Tongue (tissue), 2 donors: ENCODE data around the gene ITPKA. TPM values are rescaled to one million over a fixed set of nuclear protein-coding genes. Genes with fewer than 3 reads are reported as not detected.
A peak's percentile ranks its signal among the peaks of the same experiment; 100 is the strongest.
"Not testable (repeated sequence)": the region's sequence is repeated elsewhere in the genome, so short reads cannot be mapped to it uniquely, and the experiment has no call there.

Source experiments
- DNase-seq: peaks from one replicate; pipeline ENCODE4 v3.0.0-alpha.2; 2015
- total RNA-seq: library from RNA; depleted of rRNA; stranded (reverse); fragments of >200 nt; gene quantifications from one replicate; pipeline ENCODE4 v1.2.3, GENCODE V29; 2014

The ITPKA gene
- 1.2 TPM for total RNA-seq

DNA sequence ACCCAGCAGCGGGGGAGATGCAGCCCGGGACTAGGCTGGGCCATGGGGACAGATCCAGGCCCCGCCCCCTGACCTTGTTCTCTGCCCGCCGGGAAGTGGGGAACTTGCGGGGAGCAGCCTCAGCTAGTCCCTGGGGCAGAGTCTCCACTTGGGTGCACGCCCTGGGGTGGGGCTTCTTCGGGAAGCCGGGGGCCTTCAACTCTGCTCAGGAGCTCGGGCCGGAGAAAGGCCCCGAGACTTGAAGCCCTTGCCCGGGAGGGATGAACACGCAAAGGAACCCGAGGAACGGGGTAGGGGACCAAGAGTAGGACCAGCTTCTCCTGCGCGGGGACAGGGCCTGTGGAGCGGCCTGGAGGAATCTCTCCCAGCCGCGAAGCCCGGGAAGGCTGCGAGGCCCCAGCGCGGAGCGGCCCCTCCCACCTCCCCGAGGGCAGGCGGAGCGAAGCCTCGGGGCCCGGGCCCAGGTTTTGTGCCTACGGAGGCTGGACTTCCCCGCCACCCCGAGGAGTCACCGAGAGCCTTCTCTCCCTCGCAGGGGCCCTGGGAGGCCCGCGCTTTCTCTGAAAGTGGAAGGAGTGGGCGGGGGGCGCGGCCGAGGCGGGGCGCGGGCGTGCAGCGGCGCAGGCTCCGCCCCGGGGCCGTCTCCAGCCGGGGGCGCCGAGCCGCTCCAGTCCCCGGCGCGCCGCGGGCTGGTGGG is at the start of gene ITPKA:
Gene ITPKA, plus strand, starts transcription at position 670 of the 697 bp plus-strand sequence. CDS start 54 bp downstream, outside the sequence.
- DNase-seq = peak; percentile 80

DNA sequence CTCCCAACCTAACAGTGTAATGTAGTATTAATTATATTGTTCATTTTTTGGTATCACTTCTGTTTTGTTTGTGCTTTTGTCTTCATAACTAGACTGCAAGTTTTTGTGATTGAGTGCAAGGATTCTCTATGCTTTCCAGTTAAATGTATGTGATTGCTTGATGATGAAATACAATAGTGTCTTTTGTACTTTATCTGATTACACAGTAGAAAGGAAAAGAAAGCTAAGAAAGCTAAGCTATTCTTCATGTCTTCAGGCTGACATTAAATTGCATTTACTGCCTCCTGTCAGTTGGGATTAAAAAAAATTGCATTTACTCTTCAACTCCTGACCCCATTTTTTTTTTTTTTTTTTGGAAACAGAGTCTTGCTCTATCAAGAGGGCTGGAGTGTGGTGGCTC is 48.3 kb upstream of the ITPKA start:
- no peak for DNase-seq

DNA sequence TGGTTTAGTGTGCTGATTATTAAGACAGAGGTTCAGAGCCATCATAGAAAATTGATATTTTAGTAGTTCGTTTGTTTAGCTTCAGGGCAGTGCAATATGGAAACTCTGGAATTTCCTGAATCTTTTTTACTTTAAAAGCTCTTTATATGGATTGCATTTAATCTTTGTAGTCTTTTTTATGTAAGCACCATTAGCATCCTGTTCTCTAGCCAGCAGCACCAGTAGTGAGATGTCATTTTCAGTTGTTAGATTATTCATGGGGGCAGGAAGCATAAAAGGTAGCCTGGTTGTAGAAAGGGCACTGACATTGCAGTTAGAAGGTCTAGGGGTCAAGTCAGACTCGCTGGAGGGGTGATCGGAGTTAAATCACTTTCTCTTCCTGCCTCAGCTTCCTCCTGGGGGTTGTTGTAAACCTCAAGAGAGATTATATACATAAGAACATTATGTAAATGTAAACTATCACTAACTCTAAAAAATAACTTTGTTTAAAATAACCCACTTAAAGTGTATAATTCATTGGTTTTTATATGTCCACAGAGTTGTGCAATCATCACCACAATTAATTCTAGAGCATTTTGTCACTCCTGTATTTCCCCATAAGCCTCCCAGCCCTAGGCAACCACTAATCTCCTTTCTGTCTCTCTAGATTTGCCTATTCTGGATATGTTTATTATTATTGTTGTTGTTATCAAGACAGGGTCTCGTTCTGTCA is 31.4 kb upstream of the ITPKA start:
- DNase-seq = no peak

DNA sequence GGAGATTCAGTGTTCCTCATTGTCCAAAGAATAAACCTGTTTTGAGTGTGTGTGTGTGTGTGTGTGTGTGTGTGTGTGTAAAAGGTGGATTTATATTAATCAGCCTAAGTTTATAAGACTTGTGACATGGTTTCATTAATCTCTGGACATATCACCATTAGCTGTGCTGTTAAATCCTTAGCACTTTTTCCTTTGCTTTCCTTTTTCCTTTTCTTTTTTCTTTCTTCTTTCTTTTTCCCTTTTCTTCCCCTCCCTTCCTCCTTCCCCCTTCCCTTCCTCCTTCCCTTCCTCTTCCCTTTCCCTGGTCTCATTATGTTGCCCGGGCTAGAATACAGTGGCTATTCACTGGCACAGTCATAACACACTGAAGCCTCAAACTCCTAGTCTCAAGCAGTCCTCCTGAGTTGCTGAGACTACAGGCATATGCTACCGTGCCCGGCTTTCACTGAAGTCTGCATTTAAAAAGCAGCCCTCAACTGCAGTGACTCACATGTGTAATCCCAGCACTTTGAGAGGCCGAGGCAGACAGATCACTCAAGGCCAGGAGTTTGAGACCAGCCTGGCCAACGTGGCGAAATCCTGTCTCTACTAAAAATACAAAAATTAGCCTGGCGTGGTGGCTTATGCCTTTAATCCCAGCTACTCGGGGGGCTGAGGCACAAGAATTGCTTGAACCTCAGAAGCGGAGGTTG is 28.6 kb upstream of the ITPKA start:
- DNase-seq = no peak

DNA sequence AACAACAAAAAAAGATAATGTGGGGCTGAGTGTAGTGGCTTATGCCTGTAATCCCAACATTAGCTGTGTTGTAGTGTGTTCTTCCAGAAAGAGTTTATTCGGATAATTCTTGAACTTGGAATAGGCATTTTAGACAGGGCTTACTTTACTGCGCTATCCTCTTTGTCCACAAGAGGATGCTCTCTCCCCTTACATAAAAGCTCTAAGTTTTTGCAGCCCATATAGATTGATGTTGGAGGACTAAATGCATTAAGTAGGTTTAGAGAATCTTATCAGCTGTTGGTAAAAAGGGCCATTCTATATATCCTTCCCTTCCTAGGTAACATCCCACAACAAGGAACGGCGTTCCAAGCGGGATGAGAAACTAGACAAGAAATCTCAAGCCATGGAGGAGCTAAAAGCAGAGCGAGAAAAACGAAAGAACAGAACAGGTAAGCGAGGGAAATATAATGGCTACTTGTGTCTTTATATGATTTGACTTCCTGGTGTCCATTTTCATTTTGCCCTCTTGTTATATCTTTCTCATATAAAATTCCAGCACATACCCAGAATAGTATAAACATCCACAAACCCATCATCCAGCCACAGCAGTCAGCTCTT is 27.8 kb upstream of the ITPKA start:
- peak; percentile 61 for DNase-seq

DNA sequence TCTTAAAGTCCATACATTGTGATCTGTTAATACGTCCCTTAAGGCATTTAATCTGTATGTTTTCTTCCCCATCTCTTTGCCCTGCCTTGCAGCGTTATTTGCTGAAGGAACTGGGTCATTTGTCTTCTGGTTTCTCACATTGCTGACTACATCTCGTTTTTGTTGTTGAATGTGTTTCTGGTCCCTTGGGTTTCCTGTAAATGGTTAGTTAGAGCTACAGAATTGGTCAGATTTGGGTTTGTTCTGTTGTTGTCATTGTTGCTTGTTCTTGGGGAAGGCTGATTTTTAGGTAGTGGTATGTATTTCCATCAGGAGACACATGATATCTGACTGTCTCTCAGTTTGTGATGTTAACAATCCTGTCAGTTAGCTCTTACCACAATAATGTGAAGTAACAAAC is 27.0 kb upstream of the ITPKA start:
- DNase-seq = no peak

DNA sequence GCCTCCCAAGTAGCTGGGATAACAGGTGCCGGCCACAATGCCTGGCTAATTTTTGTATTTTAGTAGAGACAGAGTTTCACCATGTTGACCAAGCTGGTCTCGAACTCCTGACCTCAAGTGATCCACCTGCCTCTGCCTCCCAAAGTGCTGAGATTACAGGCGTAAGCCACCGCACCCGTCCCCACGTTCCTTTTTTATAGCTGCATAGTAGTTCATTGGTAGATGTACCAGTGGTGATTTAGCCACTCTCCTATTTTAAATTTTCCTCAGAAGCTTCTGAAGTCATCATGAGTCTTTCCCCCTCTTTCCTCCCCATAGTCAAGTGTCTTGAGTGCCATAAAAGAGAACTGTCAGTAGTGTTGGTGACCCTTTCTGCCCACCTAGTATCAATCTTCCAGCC is 24.0 kb upstream of the ITPKA start:
- not testable (repeated sequence) for DNase-seq

DNA sequence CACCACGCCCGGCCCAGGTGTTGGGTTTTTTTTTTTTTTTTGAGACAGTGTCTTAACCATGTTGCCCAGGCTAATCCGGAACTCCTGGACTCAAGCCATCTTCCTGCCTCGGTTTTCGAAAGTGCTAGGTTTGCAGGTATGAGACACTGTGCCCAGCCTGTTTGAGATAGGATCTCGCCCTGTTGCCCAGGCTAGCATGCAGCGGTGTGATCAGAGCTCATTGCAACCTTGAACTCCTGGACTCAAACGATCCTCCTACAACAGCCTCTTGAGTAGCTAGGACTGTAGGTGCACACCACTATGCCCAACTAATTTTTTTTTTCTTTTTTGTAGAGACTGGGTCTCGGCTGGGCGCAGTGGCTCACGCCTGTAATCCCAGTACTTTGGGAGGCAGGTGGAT is 20.3 kb upstream of the ITPKA start:
- no peak for DNase-seq

DNA sequence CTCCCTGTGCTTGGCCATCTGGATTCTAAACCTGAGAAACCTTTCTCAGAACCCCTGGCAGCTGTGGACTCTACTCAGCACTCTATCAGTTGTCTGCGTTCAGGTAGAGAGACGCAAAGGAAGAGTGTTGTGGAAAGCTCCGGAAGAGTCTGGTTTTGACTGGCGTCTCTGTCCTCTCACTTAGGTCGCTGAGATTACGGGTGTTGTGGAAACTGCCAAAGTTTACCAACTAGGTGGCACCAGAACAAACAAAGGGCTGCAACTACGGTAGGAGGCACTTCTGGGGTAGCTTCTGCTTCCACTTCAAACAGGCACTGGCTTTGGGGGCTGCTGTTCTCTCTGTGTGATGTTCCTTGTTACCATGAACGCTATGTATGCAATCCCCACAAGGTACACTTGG is 19.2 kb upstream of the ITPKA start:
- DNase-seq = no peak

DNA sequence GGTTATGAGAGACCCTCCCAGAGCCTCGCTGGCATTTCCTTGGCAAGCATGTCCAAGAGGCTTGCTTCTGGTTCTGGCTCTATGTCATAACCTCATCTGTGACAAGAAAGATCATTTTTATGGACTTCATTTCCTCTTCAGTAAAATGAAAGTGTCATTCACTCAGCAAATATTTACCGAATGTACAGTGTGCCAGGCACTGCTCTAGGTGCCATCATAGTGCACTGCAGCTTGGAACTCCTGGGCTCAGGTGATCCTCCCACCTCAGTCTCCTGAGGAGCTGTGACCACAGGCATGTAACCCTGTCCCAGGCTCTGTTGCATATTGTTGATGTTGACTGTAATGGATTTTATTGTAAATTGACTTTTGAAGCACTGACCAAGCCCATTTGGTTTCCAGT is 18.7 kb upstream of the ITPKA start:
- no peak for DNase-seq

DNA sequence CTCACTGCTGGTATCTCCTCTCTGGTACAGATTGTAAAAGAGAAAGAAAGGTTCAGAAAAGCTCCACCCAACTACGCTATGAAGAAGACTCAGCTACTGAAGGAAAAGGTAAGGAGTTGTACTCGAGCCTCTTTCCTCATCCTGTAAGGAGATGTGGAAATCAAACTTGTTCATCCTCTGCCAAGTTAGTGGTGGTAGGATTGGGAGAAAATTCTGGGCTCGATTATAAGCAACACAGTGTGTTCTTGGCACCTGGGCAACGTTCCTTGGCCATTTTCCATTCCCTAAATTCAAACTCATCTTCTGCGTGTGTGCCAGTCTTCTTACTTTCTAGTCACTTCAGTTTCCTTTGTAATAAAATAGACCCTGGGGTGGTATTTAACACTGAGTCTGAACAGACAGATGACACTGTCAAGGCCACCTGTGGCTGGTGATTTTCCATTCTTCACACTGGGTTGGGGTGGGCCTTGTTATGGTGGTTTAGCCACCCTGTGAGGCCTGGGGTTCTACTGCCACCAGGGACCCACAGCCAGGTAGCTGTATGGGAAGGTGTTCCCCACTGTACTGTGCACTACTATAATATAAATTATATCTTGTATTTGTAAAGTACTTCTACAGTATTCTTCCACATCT is 17.1 kb upstream of the ITPKA start:
- DNase-seq = no peak

DNA sequence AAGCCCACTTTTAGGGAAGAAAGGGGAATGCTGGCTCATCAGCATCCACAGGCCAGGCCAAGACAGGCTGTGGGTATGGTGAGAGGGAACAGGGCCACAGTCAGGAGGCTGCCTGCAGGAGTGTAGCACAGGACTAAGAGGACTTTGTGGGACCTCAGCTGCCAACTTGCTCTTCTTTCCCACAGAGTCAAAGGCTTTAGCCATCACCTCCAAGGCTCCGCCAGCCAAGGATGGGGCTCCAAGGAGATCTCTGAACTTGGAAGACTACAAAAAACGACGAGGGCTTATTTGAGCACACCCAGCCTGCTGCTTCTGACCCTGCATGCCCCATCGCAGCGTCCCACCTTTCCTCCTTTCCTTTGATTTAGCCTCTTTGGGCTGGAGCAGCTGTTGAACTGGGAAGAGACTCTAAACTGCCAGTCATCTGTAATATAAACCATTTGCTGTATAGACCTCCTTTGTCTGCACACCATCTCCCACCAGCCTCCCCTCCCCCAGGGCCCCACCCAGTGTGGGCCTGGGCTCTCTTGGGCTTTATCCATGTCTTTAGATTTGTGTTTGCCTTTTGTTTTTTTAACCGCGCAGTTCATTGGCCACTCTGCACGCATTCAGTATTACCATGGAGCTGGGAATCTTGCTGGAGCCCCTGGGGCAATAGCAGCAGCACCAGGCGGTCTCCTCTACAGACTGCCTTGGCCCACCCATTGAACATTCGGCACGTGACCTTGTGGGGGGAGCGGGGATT is 13.1 kb upstream of the ITPKA start:
- no peak for DNase-seq

DNA sequence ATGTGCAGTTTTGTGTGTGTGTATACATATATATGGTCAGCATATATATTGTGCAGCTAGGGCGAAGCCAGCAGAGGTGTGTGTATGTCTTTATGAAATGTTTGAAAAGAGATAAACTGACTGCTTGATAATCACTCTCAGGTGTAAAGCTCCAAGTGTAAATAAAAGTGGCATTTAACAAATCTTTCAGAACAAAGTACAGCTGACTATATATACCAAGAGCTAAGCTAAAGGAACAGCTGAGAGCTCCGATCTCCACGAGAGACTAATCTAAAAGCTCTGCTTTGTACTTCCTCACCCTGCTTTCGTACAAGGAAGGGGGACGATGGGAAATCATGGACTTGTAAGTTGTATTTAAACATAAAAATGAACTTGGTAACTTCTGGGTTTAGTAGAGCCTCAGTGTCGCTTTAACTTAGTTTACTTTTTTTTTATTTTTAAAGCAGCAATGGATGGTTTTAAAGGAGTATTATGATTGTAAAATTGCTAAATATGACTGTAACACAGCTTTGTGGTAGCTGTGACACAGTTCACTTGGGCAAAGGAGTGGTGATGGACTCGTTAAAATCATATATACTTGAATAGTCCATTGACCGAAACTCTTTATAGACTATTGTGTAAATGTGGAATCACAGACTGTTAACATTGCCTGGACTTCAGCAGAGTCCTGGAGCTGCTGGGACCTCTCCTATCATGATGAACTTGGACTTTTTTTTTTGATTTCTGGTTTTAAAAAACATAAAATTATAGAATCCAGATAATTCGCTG is 11.4 kb upstream of the ITPKA start:
- no peak for DNase-seq

DNA sequence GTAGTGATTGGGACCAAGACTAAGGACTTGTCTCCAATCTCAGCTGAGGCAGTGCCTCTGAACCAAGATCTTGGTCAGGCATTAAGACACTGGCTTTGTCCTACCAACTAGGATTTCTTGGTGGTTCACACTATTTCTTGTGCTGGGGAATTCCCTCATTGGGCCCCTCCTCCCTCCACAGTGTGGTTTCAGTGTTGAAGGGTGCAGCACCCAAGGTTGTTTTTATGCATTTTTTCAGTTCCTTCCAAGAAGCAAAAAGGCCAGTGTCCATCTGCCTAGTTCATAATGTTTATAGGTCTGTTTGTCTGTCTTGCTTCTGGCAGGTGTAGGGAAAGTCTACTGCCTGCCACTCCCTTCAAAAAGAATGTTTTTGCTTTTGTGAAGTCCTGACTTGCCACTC is 10.6 kb upstream of the ITPKA start:
- DNase-seq = no peak

DNA sequence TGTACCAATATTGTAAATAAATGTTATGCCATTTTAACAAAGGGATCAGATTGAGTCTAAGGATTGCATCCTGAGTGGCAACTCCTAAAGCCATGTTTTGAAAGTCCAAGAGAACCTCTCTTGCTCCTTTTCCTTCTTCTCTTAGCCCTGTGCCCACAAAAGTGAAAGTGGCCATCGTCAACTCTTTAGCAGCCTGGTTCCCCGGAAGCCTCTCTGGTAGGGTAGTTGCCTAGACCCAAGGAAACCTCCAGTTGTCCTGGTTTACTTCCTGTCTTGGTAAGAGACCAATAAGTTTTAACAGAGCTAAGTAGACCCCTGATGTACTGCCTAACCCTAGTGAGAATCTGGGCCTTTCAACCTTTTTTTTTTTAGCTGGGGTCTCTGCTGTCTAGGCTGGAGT is 10.2 kb upstream of the ITPKA start:
- no peak for DNase-seq

DNA sequence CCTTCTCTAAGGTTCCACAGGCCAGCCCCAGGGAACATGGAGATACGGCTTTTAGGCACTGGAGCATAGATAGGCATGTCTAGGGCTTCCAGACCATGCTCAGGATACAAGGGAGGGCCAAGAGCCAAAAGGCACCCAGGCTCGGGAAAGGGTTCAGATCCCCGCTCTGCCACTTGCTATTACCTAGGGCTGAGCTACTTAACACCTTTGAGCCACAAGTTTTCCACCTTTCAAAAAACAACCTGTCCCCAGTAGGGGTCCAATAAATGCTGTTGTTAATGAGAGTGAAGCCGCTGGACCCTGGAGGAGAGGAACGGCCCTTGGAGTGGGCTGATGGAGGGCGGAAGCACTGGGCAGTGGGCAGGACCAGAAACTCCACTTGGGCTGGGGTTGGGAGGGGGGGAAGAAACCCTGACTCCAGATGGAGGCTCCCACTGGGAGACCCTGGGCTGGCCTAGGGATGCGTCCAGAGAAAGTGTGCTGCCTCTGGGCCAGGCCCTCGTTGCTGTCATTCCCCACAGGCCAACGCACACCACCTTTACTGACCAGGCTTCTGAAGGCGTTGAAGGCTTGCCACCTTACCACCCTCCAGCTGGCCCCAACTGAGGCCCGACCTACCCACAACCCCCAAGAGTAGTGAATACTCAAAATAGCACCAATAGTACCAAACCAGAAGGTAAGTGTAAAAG is 8.6 kb upstream of the ITPKA start:
- no peak for DNase-seq

DNA sequence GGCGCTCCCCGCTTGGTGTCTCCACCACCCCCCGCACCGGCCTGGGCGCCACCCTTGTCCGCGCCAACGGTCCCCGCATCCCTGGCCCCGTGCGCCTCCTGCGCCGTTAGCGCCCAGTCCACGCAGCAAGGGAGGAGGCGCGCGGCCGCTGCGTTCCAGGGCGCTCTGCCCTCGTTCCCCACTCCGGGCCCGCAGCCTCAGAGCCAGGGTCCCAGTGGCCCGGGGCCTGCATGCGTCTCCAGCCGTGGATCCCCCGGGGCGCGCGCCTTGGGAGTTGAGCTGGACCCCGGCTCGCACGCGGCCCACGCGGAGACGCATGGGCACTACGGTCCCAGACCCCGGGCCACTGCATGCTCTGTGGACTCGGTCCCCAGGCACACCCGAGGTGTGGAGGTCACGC is 7.4 kb upstream of the ITPKA start:
- no peak for DNase-seq

DNA sequence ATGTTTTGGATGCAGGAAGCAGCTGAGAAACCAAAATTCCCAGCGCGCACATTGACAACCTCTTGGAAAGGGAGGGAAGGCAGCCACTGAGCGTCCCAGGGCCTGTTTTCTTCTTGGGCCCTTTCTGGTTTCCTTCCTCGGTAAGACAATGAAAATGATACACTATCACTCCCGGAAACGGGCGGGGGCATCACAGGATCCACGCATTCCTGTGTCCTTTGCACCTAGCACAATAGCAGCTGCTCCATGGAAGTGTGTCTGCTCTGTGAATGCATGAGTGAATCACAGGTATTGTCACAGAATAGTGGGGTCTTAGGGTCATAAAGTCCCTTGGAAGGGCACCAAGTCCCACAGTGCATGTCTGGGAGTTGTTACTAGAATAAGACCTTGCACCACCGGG is 6.3 kb upstream of the ITPKA start:
- DNase-seq = no peak

DNA sequence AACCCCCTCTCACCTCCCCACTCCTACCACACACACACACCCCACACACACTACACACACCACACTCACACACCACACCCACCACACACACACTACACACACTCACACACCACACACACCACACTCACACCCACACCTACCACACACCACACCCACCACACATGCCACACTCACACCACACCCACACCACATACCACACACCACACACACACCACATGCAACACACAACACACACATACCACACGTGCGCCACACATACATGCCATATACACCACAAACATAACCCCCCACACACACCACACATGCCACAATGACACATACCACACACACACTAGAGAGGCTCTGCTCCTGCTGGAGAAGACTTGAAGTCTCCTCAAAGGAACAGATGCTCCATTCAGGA is 5.9 kb upstream of the ITPKA start:
- no peak for DNase-seq

DNA sequence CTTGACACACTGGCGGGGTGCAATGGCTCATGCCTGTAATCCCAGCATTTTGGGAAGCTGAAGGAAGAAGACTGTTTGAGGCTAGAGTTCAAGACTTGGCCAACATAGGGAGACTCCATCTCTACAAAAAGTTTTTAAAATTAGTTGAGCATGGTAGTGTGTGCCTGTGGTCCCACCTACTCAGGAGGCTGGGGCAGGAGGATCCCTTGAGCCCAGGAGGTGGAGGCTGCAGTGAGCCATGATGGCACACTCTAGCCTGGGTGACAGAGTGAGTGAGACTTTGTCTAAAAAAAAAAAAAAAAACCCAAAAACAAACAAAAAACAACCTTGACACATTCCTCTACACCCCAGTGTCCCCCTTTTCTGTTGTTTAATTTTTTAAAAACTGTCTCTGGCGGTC is 4.0 kb upstream of the ITPKA start:
- DNase-seq = no peak

DNA sequence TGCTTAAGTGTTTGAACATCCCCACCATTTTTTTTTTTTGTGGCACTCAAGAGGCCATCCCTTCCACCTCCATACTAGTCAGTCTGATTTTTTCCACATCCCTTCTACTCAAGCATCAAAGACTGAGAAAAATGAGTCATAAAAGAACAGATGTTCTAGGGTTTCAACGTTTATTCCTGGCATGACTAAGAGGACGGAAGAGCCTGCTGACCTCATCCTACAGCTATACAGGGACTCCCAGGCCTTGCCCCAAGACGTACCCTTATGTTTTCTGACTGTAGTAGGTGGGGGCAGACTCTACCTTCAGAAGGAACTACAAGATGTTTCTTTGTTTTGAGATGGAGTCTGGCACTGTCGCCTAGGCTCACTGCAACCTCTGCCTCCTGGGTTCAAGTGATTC is 3.3 kb upstream of the ITPKA start:
- DNase-seq = no peak
